ENCODE data around the gene ZBP1.

Gene ZBP1

DNA sequence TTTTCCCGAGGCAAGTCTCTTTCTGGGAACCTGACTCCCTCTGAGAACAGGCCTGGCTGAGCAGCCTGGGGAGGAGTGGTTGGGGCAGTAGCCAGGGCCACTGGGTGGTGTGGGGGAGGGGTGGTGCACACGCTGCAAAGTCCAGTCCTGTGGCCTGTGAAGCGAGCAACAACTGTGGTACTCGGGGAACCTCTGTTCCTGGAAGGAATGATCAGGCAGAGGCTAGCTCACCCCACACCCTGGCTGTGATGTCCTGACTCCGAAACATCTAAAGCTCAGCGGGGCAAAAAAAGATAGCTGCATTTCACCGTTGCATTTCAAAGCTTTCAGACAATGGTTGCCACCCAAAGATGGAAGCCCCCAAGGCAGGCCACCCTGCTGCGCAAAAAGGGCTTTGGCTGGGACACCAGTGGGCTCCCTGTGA, 33.8 kb downstream of the ZBP1 start:
- DNase-seq (ENCODE audit: low read depth in 2 of 2) = no peak

DNA sequence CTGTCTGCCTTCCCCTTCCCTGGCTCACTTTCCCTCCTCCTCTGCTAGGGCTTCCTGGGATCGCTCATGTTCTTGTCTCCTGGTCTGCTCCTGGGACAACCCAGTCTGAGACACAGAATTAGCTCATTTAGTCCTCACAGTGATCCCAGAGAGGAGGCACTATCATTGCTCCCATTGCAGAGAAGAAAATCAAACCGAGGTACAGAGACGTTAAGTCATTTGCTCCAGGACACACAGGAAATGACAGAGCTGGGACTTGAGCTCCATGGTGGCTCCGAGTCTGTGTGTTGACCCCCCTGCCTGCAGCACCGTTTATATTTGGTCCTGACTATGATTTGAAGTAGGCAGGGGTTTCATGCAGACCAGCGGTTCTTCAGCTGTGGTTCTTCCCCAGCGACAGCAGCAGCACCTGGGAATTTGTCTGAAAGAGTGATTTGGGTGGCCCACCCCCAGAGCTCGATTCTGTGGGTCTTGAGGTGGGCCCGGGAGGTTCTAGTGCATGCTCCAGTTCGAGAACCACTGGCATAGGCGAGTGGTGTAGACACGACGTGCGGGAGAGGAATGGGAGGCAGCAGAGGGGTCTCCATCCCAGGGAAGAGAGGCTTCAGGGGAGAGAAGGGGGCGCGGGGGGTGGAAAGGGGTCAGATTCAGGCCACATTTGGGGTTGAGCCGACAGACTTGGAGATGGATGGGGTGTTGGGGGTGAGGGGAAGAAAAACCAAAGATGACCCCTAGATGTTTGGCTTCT, 34.6 kb downstream of the ZBP1 start:
- no peak for DNase-seq (ENCODE audit: low read depth in 2 of 2)

DNA sequence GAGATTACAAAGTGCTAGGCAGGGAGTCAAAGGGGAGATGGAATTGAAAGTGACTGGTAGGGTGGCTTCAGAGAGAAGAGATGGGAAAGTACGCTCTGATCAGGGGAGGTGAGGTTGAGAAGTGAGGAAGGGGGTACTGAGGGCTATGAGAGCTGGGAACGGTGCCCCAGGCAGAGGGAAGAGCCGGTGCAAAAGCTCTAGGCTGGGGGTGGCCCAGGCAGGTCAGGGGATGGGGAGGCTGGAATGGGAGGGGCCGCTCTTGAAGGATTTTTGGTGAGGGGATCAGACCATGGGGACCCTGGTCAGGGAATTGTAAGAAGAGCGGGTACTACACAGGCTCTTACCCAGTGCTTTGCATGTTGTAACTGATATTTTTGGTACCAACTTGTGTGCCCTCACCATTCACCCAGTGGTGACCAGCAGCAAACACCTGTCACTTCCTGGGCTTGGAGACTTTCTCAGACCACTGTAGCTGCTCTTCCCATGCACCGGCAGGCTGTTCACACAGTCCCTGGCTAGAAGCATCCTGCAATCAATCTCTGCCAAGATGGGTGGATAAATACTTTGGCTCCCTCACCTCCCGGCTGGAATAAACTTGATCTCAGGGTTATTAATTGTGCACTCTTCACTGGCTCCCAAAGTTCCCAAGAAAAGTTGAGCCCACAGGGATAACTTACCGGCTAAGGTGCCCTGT, 35.3 kb downstream of the ZBP1 start:
- DNase-seq (ENCODE audit: low read depth in 2 of 2) = no peak

DNA sequence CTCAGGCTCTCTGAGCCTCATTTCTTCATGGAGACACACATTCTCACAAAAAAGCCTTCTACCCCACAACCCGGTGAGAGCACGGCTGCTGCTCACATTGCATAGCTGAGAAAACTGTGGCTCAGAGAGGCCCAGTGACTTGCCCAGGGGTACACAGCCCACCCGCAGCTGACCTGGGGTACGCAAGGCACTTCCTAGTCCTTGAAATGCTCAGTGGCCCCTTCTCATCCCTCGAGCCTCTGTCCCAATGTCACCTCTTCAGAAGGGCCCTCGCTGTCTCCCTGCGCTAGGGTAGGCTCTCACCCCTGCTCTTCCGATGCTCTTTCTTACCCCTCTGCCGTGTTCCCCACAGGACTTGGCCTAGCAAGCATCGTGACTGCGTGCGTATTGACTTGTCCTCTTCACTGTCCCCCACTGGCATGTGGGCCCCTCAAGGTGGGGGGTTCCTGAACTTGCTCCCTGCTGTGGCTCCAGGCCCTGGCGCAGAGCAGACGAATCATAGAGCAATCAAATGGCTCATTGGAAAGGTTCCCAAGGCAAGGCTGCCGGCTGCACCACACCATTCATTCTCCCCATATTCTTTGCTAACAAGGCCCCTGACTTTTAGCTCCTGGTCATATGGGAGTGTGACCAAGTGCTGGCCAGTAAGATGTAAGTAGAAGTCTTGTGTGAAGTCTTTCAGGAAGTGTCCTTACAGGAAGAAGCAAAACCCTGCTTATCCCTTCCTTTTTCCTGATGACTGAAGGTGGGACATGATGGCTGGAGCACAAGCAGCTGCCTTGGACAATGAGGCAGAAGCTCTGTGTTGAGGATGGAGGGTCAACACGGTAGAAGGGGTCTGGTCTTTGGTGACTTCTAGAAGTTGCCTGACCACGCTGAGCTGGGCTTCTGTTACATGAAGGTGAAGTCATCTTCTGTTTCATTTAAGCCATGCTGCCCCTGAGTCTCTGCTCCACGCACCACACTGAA, 36.7 kb downstream of the ZBP1 start:
- DNase-seq (ENCODE audit: low read depth in 2 of 2) = no peak

DNA sequence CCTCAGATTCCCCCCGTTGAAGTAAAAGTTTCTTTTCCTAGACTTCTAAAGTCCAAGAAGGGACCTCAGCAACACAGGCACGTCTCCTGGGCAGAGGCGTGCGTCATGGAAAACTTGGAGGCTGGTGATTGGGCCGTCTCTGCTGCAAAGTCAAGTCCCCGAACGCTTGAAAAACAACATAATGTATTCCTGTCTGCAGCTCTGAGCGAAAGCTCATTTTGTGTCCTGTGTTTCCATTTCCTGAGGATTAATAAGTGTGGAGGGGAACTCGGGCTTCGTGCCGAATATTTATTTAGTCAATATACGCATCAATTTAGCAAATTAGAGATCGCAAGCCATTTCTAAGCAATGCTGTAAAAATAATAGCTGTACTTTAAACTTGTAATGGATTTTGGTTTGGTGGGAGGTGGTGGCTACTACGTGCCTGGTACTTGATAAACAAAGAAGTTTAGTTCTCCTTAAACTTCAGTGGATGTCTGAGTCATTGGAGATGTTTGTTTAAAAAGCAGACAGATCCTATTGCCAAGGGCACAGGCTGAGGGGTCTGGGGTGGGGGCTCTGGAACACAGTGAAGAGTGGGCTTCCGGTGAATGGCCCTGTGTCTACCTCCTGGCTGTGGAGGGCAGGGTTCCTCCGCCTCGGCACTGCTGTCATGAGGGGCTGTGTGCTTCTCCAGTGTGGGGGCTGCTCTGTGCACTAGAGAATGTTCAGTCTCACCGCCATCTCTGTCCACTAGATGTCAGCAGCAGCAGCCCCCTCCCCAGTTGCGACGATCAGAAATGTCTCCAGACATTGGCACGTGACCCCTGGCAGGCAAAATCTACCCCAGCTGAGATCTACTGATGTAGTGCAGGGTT, 37.6 kb downstream of the ZBP1 start:
- DNase-seq (ENCODE audit: low read depth in 2 of 2) = no peak

DNA sequence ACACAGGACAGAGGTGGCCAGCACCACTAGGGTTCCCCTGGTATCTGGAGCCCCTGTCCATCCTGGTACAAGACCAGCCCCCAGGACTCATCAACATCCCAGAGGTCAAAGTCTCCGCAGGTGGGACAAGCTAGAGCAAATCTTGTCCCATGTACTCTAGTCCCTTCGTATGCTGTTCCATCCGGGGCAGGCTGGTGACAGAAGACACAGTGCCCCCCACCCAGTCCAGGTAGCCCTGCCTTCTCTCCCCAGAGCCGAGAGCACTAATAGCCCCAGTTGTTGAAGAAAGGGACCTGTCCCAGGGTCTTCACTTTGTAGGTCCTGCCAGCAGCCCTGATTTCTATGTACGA, 38.2 kb downstream of the ZBP1 start:
- no peak for DNase-seq (ENCODE audit: low read depth in 2 of 2)

DNA sequence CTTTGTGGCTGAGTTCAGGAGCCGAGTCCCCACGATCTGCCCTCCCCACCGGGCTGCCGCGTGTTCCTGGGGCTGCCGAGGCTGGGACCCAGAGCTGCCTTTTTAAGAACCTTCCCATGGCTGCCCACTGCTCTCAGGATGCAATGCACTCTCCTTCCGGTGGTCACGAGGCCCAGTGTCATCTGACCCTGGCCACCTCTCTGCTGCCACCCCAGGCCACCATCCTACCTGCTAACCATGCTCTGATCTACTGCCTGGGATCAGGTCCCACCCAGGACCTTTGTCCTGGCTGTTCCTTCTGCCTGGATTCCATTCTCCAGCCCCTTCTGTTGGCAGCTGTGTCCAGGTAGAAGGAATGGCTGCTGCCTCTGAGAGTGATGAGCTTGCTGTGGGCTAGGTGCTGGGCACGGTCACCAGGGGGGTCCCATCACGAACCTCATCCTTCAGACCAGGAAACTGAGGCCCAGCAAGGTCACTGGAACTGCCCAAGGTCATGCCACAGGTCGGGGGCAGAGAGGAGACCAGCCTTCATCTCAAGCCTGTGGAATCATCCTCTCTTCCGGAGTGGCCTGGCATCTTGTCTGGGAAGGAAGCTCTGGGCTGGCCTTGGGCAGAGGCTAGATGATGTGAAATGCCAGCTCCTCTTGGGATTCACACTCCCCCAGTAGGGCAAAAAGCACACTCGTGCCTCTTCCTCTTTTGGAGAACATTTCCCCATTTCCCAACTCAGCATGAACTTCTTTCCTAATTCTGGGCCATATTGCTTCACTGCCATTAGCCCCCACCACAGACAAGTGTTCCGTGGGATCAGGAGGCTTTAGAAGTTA, 38.8 kb downstream of the ZBP1 start:
- no peak for DNase-seq (ENCODE audit: low read depth in 2 of 2)

DNA sequence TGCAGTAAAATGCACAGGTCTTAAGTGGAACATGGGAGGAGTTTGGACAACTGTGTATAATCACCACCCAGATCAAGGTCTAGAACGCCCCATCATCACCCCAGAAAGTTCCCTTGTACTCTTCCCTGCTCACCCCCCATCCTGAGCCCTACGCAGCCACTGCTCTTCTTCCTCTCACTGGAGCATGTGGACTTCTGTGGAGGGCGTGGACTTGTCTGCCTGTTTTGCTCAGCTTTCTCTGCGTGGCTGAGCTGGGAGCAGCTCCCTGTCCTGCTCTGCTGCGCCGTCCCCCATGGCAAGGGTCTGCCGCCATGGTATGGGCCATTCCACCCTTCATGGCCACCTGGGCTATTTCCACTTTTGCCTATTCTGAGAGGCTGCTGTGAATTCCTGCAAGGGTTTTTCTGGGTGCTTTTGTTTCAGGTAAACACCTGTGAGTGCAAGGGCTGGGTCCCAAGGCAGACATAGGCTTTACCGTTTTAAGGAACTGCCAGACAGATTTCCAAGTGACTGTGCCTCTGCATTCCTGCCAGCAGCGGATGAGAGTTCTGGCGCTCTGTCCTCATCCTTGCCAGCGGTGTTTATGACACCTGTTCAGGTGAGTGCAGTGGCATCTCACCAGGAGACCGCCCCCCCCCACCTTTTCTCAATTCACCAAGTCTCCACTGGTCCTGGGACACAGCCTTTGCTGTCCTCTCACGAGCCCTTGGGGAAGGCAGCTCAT, 39.6 kb downstream of the ZBP1 start:
- no peak for DNase-seq (ENCODE audit: low read depth in 2 of 2)

DNA sequence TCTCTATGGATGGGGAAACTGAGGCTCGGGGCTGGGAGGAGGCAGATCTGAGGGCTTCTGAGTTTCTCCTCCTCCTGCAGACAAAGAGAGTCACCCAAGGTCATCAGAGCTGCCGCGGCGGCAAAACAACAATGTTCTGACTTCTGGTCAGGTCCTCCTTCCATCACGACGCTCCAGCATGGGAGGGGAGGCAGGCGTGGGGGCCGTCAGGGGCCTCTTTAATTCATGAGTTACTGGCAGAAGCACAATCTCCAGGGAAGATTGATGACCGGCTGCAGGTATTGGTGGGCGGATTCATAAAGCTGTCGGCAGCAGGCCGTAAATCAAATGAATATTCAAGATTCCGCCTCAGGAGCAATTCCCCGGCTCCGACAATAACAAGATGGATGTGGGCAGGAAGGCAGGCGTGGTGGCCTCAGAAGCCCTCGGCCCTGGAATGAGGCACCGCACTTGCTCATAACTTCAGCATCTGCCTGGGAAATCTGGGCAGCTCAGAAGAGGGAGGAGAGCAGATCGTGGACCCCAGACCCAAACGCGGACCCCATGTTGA, 40.3 kb downstream of the ZBP1 start:
- no peak for DNase-seq (ENCODE audit: low read depth in 2 of 2)

DNA sequence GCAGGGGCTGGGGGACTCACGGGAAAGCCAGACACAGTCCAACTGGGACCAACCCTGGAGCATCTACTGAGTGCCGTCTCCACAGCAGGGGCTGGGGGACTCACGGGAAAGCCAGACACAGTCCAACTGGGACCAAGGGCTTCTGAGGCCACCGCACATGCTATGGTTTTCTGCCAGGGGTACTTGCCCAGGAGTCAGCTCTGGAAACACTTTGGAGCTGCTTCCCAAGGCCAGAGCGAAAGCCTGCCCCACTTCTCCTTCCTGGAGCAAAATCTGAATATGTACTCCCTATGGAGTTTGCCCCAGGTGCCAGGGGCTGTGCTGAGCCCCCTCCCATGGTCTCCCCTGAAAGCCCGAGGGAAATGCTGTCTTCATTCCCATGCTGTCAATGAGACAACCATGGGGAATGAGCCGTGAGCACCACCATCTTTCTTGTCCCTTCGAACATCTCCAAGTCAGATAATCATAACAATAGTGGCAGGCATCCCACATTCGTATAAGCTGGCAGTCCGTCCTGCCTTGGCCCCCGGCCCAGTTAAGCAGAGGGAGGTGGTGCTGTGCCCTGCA, 40.8 kb downstream of the ZBP1 start:
- DNase-seq (ENCODE audit: low read depth in 2 of 2) = no peak

DNA sequence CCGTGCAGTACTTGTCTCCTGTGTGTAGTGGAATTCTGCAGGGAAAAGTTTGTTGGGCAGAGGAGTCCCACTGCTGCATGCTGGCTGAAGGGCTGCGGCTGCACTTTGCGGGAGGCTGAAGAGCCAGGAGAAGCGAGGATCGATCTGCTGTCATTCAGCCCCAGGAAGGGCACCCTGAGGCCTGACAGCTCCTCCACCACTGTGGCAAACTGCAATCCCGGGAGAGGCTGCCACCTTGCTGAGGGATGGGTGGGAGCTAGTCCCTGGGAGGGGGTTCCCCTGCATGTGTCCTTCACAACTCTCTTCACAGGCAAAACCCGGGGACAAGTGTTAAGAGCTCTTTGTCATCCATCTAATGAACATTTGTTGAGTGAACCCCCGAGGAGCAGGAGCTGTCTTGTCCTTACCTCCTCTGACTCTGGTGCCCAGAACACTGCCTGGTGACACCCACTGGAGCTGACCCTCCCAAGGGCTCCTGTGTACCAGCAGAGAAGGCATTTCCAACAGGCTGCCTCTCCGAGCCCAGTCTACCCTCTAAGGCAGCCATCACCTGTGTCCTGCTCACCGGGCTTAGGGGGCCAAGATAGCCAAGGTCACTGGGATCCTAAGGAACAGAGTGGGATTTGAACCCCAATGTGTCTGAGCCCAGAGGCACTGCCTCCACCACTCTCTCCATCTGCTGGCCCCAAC, 41.6 kb downstream of the ZBP1 start:
- no peak for DNase-seq (ENCODE audit: low read depth in 2 of 2)

DNA sequence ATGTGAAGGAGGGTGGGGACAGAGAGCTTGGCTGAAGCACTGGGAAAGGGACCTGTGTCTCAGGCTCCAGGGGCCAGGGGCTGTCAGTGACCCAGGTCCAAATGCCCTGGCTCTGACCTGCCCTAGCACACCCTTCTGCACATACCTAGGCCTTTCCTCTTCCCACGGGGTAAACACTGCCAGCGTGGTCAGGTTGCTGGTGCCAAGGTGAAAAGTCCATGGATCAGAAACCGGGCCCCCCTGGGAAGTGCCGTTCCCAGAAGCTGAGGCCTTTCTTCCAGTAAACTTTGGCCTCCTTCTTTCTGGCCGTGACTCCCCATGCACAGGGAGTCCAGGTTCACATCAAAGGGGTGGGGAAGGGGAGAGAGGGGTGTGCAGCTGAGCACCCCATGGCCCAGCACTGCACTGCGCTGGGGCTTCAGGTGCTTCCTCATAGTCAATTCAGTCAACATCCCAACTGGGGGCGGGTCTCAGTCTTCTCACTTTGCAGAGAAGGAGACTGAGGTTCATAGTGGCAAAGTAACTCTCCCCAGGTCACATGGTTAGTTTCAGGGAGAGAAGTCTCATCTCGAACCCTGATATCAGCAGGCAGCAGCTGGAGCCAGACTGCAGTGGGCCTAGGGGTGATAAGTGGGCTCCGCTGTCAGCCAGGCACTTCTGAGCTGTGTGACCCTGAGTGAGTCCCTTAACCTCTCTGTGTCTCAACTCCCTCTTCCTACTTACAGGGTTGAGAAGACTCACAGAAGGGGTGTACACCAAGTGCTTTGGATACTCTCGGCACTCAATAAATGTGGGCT, 42.3 kb downstream of the ZBP1 start:
- no peak for DNase-seq (ENCODE audit: low read depth in 2 of 2)

DNA sequence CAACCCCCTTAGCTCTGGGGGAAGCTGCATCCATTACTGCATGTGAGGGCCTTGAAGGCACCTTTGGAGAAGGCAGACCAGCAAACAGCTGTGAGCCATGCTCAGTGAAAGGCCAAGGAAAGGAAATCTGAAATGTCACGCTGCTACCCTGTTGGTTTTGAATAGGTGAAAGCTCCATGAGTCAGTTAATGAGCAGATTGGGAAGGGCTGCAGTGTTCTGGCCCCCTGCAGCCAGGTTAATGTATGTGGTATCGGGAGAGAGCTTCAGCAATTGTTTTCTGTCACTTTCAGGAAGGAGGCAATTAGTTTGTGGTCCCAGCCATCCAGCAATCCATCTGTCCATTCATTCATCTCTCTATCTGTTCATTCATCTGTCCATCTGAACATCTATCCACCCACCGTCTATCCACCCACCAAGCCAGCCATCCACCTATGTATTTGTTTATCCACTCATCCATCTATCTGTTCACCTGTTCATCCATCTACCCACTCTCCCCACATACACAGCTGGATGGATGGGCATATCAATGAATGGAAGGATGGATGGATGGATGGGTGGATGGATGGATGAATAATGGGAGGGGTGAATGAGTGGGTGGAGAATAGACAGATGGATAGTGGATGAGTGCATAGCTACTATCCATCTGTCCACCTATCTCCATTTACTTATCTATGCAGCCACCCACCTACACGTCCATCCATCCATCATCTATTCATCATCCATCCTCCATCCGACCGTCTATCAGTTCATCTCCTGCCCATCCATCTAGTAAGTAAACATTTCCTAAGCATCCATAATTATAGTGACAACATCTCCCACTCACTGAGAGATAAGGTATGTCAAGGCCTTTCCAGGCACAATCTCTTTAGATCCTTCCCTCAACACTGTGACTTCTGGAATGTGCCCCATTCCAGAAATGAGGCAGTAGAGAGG, 43.3 kb downstream of the ZBP1 start:
- DNase-seq (ENCODE audit: low read depth in 2 of 2) = no peak

DNA sequence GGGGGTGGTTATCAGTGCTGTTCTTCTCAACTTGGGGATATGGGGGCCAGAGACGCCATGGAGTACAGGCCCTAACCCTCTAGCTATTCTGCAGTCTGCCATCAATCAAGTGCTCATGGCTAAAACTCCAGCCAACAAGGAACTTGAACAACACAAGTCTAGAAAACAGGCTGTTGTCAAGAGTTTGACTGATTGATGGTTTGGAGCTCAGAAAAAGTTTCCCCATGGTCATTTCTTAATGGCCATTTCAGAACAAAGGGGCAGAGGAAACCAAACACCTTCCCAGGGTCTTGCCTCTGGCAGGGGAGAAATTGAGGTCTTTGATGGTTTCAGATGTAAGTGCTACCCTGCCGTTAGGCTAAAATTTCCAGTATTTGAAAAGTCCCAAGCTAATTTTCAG, 44.2 kb downstream of the ZBP1 start:
- no peak for DNase-seq (ENCODE audit: low read depth in 2 of 2)

DNA sequence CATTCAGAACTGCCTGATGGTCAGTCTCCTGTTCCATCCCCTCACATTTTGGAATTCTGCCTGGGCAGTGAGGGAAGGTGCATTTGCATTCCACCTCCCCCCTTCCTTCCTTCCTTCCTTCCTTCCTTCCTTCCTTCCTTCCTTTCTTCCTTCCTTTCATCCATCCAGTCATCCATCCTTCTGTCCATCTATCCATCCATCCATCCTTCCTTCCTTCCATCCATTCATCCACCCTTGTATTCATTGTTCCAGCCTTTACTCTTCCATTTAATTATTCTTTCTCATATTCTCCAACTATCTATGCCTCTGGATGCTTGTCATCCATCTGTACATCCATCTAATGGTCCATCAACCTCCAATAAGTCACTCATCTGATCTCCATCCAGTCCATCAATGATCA, 45.3 kb downstream of the ZBP1 start:
- DNase-seq (ENCODE audit: low read depth in 2 of 2) = no peak

DNA sequence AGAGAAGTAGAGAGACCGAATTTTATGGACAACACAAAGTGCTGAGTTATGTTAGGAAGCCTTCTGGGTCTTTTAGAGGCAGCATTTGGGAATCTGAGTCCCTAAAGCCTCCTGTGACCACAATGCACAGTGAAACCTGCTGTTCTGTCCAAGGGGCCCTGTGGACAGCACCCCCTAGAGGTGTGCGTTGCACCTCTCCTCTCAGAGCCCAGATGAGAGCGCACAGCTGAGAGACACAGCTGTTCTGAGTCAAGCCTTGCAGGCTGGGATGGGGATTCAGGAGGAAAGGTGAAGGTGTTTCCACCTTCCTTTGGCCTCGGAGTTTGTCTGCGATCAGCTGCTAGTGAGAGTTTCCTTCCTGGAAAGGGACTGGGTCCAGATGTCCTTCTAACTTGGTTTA, 46.3 kb downstream of the ZBP1 start:
- no peak for DNase-seq (ENCODE audit: low read depth in 2 of 2)

DNA sequence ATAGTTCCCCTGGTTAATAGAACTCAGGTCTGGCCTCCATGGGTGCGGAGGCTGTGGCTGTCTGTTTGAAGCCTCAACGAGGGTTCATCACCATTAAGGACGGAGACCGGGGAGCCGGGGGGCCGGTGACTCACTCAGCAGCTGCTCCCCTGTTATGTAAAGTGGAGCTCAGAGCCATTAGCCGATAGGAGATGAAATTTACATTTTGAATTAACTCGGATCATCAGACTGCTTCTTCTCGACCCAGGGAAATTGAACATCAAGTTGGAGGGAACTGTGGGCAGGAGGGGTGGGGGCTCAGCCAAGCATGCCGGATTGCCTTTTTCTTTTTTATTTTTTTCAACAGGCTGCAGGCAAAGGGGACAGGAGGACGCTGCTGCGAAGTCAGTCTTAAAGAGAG, 47.0 kb downstream of the ZBP1 start:
- no peak for DNase-seq (ENCODE audit: low read depth in 2 of 2)

Data from stimulated activated CD4-positive, alpha-beta T cell treated with anti-CD3 and anti-CD28 coated beads, Interleukin-4, amount 100 ng/mL, for 48 hours (primary cell).